Effector CD8-positive, alpha-beta T cell (primary cell): Measurements from ENCODE around the gene SPNS1.
"Not testable (repeated sequence)": the region's sequence is repeated elsewhere in the genome, so short reads cannot be mapped to it uniquely, and the experiment has no call there.

Experiments used
- DNase-seq: peaks from one replicate; lab custom pipeline; 2025; lab: John Stamatoyannopoulos, UW
- total RNA-seq, 4 experiments: gene quantifications; one replicate each; lab custom pipeline; 2026; lab: John Stamatoyannopoulos, UW

The SPNS1 gene
- total RNA-seq: 2.5 to 6.5 (median 4.4) reads per million in 4 experiments

GRCh38 chr16:28974437-28975157 is at the start of gene SPNS1:
TSS of gene SPNS1 (plus strand) at chr16:28974778. CDS start at chr16:28975152, 374 bp downstream.
- DNase-seq: peak; percentile 88

DNA sequence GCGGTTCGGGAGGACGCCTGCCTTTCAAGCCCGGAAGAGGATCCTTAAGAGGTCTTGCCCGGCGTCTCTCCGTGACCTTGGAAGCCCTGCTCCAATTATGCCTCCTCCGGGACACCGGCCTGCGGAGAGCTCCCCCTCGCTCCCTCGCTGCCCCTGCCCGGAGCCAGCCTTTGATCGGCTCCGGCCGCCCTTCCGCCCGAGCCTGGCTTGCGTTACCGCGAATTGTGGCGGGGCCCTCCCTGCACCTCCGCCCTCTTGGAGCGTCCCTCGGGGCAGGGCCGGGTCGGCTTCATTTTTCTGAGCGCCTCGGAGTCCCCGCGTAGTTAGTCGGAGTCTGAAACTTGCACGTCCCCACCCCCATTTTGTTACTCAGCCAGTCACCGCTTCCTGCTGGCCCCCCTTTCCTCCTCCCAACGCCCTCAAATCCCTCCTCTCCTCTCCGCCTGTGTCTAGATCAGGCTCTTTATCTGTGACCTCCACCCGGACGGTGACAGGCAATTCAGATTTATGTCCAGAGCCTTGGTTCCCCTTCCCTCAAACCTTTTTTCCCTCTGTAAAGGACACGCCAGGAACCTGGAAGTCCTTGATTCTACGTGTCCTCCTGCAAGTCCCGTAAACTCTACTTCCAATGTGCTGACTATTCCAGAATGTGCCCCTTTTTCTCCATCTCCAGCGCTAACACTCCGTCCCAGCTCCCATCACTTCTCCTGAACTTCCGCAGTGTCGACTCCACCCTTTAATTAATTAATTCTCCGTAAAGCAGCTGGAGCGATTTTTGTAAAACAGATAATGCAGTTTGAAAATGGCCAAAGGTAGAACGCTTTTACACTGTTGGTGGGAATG is 49.0 kb upstream of the SPNS1 start:
- DNase-seq: peak; percentile 59

DNA sequence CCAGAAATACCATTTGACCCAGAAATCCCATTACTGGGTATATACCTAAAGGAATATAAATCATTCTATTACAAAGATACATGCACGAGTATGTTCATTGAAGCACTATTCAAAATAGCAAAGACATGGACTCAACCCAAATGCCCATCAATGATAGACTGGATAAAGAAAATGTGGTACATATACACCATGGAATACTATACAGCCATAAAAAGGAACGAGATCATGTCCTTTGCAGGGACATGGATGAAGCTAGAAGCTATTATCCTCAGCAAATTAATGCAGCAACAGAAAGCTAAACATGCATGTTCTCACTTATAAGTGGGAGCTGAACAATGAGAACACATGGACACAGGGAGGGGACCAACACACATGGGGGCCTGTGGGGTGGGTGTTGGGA is 48.3 kb upstream of the SPNS1 start:
- DNase-seq: not testable (repeated sequence)

DNA sequence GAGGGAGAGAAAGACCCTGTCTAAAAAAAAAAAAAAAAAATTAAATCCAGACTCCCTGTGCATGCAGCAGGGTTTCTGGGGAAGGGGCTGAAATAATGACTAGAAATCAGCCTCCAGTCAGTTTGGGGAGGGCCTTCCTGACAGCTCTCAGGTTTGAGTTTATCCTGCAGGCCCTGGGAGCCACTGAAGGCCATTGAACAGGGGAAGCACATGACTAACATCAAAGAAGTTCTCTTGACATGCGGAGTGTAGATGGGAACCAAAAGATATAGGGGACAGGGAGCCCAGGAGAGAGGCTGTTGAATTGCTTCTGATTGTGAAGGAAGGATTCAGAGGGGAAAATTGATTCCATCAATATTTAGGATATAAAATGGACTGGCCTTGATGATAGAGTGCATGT is 46.8 kb upstream of the SPNS1 start:
- no peak for DNase-seq

- no peak for DNase-seq
Measured at GRCh38 chr16:28930203-28930602, 44.4 kb upstream of the SPNS1 start.

DNA sequence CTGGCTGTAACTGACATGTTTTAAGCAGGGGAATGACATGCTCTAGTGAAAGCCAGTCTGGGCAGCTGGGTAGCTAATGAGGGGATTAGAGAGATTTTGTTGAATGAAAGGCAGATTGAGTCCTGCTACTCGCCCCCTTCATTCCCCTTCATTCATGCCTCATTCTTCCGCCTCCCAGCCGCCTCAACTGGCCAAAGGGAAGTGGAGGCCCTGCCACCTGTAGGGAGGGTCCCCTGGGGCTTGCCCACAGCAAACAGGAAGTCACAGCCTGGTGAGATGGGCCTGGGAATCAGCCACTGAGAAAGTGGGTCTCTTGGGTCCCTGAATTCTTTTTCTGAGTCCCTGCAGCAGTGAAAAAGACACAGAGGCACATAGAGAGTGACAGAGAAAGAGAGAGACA is 43.9 kb upstream of the SPNS1 start:
- DNase-seq: no peak

DNA sequence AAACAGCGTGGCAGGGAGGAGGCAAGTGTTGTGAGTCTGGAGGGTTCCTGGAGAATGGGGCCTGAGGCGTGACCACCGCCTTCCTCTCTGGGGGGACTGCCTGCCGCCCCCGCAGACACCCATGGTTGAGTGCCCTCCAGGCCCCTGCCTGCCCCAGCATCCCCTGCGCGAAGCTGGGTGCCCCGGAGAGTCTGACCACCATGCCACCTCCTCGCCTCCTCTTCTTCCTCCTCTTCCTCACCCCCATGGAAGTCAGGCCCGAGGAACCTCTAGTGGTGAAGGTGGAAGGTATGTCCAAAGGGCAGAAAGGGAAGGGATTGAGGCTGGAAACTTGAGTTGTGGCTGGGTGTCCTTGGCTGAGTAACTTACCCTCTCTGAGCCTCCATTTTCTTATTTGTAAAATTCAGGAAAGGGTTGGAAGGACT is 42.8 kb upstream of the SPNS1 start, which contains the start of gene CD19:
Gene CD19 (plus strand): TSS at position 171 of the 425 bp plus-strand sequence. CDS start 30 bp downstream, at position 201.
- no peak for DNase-seq

- no peak for DNase-seq
Measured at GRCh38 chr16:28932339-28933141, 42.0 kb upstream of the SPNS1 start.

DNA sequence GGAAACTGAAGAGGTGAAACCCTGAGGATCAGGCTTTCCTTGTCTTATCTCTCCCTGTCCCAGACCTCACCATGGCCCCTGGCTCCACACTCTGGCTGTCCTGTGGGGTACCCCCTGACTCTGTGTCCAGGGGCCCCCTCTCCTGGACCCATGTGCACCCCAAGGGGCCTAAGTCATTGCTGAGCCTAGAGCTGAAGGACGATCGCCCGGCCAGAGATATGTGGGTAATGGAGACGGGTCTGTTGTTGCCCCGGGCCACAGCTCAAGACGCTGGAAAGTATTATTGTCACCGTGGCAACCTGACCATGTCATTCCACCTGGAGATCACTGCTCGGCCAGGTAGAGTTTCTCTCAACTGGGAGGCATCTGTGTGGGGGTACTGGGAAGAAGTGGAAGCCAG is 41.4 kb upstream of the SPNS1 start:
- no peak for DNase-seq

GRCh38 chr16:28935346-28935745 is 39.2 kb upstream of the SPNS1 start:
- DNase-seq: no peak

GRCh38 chr16:28935924-28936783 is 38.4 kb upstream of the SPNS1 start:
- DNase-seq: peak; percentile 77

DNA sequence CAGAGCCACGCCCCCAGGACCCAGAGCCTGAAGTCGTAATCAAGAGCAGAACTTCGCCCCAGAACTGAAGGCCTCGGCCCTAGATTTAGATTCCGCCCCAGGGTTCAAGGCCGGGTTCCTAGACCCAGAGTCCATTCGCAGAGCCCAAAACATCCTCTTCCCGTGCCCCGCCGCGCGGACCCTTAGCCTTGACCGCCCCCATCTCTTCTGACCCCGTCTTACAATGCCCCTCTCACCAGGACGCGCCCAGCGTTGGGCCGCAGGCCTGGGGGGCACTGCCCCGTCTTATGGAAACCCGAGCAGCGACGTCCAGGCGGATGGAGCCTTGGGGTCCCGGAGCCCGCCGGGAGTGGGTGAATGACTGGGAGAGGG is 37.8 kb upstream of the SPNS1 start:
- no peak for DNase-seq

DNA sequence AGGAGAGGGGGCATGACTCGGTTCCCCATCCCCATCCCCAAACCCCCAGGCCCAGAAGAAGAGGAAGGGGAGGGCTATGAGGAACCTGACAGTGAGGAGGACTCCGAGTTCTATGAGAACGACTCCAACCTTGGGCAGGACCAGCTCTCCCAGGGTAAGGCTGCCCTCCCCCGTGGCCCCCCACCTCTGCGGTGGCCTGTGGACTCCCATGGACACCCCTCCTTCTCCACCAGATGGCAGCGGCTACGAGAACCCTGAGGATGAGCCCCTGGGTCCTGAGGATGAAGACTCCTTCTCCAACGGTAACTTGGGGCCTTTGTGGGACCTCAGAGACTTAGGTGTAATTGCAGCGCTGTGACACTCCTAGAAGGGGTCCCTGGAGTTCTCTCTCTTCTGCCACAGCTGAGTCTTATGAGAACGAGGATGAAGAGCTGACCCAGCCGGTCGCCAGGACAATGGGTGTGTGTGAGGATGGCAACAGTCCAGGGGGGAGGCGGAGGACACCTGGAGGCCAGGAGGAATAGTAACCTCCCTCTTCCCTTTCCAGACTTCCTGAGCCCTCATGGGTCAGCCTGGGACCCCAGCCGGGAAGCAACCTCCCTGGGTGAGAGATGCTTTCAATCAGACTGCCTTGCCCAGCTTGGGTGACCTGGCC is 37.2 kb upstream of the SPNS1 start:
- no peak for DNase-seq

- DNase-seq: no peak
Measured at GRCh38 chr16:28938721-28939120, 35.9 kb upstream of the SPNS1 start.

- DNase-seq: not testable (repeated sequence)
Measured at GRCh38 chr16:28939825-28940224, 34.8 kb upstream of the SPNS1 start.

DNA sequence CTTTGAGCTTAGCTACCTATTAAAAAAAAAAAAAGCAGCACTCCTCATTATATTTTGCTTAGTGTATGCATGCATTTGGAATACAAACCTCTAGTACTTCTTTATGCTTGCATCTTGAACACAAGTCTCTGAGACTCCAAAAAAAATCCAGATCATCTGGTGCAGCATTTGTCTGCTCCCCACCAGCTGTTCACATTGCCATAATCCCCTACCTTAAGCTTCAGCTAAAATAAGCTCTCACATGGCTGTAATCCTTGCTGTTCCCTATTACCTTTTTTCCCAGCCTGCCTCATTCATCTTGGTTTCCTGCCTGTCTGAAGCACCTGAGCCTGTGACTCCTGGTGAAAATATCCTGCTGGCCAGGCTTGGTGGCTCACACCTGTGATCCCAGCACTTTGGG is 31.3 kb upstream of the SPNS1 start:
- DNase-seq: no peak

- DNase-seq: no peak
Measured at GRCh38 chr16:28946681-28947080, 27.9 kb upstream of the SPNS1 start.

- peak; percentile 99 for DNase-seq
Measured at GRCh38 chr16:28950648-28951409, 23.7 kb upstream of the SPNS1 start, which contains the start of gene NFATC2IP. TSS of gene NFATC2IP (plus strand) at chr16:28950937. CDS start at chr16:28951012, 75 bp downstream.

DNA sequence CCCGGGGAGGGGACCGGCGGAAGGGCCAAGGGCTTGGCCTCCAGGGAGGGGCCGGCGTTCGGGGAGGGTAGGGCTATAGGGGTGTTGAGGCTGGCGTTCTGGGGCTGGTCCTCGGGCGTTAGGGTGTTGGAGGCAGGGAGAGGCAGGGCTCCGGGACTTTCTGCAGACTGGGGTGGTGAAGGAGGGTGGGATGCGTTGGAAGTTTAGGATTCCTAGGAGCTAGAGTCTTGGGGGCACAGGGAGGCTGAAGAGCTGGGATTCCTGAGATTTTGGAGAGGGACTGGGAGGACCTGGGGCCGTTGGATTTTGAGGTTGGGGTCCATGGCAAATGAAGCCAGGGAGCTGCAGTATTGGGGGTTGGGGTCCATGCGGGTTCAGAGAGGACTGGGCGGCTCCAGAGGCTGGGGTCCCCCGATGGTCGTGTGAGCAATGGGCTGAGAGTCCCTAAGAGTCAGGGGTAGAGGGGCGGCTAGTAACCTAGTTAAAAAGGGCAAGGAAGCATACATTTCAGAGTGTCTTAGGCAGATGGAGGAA is 23.1 kb upstream of the SPNS1 start:
- DNase-seq: no peak
